ENCODE data around the gene SBNO1.
"Not testable (repeated sequence)": the region's sequence is repeated elsewhere in the genome, so short reads cannot be mapped to it uniquely, and the experiment has no call there.

SBNO1 gene

GRCh38 chr12:123388951-123389559 lies 24.4 kb upstream of the SBNO1 start:
- DNase-seq, result peak; percentile 20

GRCh38 chr12:123388177-123388950 lies 23.7 kb upstream of the SBNO1 start:
- DNase-seq, result peak; percentile 72

GRCh38 chr12:123387508-123388176 lies 23.0 kb upstream of the SBNO1 start:
- no peak for DNase-seq

GRCh38 chr12:123385536-123385935 lies 20.9 kb upstream of the SBNO1 start:
- not testable (repeated sequence) for DNase-seq

GRCh38 chr12:123384994-123385376 lies 20.3 kb upstream of the SBNO1 start:
- peak; percentile 82 for DNase-seq

GRCh38 chr12:123384318-123384993 lies 19.8 kb upstream of the SBNO1 start:
- DNase-seq, result no peak

GRCh38 chr12:123382684-123383083 lies 18.0 kb upstream of the SBNO1 start:
- no peak for DNase-seq

GRCh38 chr12:123379391-123379790 lies 14.7 kb upstream of the SBNO1 start:
- no peak for DNase-seq

- not testable (repeated sequence) for DNase-seq
These were observed 7.8 kb upstream of the SBNO1 start for GRCh38 chr12:123372415-123372814.

- not testable (repeated sequence) for DNase-seq
These were observed 7.2 kb upstream of the SBNO1 start for GRCh38 chr12:123371667-123372368.

GRCh38 chr12:123369229-123369628 lies 4.6 kb upstream of the SBNO1 start:
- no peak for DNase-seq

GRCh38 chr12:123368431-123368830 lies 3.8 kb upstream of the SBNO1 start:
- not testable (repeated sequence) for DNase-seq

GRCh38 chr12:123367511-123367910 lies 2.9 kb upstream of the SBNO1 start:
- no peak for DNase-seq

GRCh38 chr12:123365025-123365917 lies 624 bp upstream of the SBNO1 start:
- DNase-seq, result peak; percentile 99

- no peak for DNase-seq
These were observed 711 bp downstream of the SBNO1 start for GRCh38 chr12:123363740-123364531.

GRCh38 chr12:123363390-123363739 lies 1.3 kb downstream of the SBNO1 start:
- DNase-seq, result no peak

- no peak for DNase-seq
These were observed 6.6 kb downstream of the SBNO1 start for GRCh38 chr12:123358035-123358434.

- no peak for DNase-seq
These were observed 8.4 kb downstream of the SBNO1 start for GRCh38 chr12:123356159-123356670.

GRCh38 chr12:123354600-123354999 lies 10.0 kb downstream of the SBNO1 start:
- no peak for DNase-seq

GRCh38 chr12:123351349-123351748 lies 13.3 kb downstream of the SBNO1 start:
- no peak for DNase-seq
